Glomerular visceral epithelial cell (primary cell): ENCODE data around the gene SEC24D.
A peak's percentile ranks its signal among the peaks of the same experiment; 100 is the strongest.

Experiments
- DNase-seq: peaks from one replicate; pipeline ENCODE4 v3.0.0-alpha.2; 2016; ENCODE audit errors: extremely low spot score

The SEC24D gene

DNA sequence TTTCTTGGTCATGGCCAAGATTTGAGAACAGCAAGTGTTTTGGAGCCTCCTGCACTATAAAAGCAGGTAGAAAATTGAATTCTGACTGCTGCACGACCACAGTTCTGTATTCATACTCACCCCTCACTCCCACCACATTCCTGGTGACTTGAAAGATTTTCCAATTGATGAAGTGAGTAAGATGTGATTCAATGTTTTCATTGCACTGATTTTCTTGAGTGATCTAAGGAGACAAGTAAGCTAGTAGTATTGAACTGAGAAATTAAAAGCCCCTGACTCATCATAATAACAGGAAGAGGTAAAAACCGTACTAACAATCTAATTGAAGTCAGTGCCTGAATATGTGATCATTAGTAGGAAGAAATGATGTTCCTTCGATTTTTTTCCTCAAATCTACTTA lies 6.1 kb upstream of the SEC24D start:
- DNase-seq, result peak; percentile 37

DNA sequence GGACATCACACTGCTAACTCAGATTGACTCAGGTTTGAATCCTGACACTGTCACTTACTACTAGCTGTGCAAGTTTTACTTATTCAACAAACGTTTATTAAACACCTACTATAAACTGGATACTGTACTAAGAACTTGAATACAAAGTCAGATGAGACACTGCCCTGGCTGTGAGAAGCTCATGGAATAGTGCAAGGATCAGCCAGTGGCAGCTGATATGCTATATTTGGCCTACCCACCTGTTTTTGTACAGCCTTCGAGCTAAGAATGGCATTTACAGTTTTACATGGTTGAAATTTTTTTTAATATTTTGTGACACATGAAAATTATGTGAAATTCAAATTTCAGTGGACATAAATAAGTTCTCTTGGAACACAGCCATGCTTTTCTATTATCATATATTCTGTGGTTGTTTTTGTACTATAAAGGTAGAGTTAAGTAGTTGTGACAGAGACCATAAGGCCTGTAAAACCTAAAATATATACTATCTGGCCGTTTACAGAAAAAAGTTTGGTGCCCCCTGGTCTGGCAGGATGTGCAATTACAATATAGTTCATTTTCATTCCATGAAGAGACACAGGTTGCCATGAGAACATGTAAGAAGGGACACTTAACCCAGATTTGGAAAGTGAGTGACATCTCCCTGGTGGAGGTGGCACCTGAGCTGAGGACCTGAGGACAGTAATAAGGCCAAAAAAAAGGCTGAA lies 3.4 kb upstream of the SEC24D start:
- DNase-seq, result no peak

DNA sequence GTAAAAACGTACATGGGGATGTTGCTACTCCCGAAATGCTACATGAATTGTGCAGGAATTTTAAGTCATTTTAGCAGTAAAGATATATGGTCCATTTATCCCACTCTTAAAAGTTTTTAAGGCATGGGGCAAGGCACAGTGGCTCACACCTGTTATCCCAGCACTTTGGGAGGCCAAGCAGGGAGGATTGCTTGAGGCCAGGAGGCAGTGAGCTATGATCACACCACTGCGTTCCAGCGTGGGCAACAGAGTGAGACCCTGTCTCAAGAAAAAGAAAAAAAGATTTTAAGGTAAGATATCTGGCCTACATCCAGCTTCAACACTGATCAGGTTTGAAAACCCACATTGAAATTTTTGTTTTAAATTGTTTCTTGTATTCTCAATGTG lies 1.2 kb upstream of the SEC24D start:
- DNase-seq, result no peak

DNA sequence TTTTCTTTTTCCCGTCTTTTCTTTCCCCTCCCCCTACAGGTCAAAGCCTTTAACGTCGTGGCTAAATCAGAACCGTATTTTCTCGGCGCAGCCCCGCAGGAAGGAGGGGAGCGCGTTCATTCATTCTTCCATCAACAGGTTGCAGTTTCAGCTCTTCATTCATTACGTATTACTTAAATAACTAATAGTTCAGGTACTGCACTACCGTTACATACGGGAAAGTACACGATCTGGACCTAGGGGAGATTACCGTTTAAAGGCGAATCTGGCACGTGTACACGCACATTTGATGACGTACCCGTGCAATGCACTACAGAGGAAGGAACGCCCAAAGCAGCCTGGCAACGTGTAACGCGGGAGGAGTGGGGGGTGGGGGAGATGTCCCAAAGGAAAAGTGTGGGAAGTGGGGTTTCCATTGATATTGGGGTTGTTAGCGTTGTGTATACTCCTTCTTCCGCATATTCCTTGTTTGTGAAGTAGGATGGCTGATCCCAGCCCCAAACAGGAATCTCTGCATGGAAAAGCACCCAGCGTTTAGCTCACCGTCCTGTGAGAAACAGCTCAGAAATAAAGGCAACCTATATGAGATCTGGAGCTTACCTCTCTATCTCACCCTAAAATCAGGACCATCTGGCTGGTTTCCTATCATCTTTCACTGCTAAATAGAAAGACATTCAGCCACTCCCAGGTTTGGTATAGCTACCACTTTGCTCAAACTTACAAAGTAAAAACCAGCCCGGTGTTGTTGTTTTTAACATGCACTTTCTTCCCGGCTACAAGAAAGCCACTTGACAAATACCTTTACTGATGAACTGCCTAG lies 585 bp upstream of the SEC24D start:
- peak; percentile 46 for DNase-seq

DNA sequence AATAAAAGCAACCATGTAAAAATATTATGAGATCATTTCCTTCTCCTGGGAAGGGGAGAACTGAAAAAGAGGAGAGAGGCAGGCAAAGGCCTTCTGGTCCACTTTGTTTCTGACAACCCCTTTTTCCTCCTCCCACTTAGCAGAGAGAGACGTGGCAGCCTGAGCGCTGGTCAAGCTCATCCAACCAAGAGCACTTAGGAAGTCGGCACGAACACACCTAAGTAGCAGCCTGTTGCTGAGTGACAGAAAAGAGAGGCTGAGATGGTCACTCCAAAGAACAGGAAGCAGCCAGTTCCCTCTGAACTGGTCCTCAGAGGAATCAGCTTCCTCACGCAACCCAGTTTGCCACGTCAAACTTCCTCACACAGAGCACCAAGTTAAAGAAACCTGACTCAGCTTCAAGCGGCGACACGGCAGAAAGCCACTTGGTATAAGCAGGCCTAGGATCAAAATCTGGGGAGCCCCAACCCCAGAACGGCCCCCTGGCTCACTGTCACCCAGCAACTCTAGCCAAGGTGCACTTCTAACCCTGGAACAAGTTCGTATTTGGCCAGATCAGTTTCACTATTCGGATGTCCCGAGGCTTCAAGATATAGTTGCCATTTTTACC lies 861 bp downstream of the SEC24D start:
- DNase-seq, result peak; percentile 87

DNA sequence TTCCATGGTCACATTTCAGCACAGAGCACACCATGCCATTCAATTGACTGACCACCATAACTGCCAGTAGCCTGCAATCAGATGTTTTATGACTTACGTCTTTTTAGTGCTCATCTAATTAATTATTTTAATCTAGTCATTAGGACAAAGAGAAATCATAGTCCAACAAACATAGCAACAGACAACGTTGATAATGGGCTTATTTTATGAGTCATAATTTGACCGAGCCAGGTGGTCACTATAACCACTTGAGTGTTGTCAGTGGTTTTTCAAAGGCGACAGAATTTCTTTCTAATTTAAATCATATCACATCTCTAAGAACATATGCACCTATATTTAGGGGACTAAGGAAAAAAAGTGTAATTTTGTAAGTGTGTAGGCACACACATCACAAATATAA lies 1.9 kb downstream of the SEC24D start:
- no peak for DNase-seq

DNA sequence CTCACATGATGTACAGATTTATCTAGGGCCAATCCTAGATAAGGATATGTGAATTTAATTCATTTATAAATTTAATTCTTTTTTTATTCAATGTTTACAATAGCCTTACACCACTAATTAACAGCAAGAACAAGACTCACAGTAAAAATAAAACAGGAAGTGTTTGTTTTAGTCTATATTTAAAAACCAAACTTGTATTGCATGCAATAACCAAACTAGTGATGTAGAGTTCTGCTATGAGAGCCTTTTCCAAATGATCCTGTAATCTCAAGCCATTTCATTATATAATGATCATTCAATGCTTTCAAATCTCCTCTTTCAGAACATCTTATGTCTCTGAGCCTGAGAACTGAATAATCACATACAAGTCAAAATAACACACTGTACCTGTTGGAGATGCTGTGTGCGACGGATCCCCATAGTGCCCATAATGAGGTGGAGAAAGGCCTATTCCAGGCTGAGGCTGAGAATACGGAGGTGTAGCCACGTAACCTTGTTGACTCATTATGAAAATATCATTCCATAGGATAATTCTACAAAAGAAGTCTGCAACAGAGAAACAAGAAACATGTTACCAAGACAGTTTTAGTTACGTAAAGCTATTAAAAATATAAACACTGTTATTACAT lies 2.6 kb downstream of the SEC24D start:
- DNase-seq, result no peak

DNA sequence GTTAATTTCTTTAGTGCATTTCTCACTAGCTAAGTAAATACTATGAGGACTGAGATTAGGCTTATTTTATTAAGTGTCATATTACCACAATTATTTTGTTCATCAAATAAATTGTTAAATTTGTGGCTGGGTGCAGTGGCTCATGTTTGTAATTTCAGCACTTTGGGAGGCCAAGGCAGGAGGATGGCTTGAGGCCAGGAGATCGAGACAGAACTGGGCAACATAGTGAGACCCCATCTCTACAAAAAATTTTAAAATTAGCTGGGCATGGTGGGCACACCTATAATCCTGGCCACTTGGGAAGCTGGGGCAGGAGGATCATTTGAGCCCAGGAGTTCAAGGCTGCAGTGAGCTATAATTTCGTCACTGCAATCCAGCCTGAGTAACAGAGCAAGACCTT lies 6.8 kb downstream of the SEC24D start:
- no peak for DNase-seq

DNA sequence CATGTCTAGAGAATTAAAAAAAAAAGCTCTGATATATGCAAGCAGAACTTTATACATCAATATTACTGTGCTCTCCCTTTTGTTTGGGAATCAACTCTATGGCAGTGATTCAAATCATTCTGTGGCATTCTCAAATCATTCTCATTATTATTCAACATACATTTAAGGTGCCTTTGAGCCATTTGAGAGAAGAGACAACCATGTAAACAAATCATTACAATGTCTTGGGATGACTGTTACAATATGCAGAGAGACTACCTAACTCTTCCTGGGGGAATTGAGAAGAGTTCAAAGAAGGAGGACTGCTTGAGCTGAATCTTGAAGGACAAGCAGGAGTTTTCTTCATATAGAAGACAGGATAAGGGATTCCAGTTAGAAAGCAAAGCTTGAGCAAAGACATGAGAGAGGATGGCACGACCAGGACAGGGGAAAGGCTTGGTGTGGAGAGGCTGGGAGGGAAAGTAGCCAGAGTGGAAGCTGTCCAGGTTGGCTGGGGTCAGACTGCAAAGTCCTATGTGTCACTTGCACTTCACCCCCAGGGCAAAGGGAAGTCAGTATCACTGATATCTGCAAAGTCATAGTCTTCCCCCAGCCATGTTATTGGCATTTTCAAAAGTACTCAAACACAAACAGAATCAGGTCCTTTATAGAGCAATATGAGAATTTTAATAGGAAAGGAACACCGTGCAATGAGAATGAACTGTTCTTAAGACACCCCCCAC lies 9.0 kb downstream of the SEC24D start:
- DNase-seq, result no peak

DNA sequence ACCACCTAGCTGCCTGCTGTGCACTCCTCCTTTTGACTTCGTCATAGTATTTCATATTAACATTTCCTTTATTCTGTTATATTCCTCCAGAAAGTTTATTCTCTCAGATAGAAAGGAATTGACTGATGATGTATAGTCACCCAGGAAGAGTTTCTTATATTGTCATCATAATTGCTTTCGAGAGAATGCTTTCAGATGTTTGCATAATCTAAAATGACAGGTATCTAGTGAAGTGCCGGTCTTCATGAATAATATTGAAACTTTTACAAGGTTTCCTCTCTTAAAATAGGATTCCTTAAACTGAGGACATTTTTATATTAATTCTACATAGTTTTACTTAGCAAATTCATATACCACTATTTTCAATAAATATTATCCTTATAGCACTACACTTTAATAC lies 10.1 kb downstream of the SEC24D start:
- no peak for DNase-seq

DNA sequence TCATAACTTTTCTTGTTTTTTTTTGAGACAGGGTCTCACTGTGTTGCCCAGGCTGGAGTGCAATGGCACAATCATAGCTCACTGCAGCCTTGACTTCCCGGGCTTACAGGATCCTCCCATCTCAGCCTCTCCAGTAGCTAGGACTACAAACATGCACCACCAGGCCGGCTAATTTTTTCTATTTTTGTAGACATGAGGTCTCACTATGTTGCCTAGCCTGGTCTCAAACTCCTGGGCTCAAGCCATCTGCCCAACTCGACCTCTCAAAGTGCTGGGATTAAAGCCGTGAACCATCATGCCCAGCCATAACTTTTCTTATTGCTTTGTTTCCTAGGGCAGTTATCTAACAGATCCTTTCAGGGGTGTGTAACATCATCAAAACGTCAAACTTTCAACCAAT lies 11.8 kb downstream of the SEC24D start:
- DNase-seq, result no peak

DNA sequence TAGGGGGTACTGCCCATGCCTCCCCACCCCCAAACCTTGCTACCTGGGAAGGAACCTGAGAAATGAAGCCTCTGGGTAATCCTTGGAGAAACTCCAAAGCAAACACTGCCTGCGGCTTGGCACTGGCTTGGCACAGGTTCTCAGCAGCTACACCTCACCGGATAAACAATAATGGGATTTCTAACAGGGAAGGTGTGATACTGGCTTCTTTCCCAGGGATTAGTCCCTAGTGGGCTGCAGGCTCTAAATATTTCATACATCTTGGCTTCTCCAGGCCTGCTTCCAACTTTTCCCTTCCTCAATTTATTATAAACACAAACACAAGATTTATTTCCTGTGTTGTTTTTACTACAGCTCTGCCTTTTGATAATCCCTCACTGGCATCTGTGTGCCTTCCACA lies 12.5 kb downstream of the SEC24D start:
- peak; percentile 18 for DNase-seq

DNA sequence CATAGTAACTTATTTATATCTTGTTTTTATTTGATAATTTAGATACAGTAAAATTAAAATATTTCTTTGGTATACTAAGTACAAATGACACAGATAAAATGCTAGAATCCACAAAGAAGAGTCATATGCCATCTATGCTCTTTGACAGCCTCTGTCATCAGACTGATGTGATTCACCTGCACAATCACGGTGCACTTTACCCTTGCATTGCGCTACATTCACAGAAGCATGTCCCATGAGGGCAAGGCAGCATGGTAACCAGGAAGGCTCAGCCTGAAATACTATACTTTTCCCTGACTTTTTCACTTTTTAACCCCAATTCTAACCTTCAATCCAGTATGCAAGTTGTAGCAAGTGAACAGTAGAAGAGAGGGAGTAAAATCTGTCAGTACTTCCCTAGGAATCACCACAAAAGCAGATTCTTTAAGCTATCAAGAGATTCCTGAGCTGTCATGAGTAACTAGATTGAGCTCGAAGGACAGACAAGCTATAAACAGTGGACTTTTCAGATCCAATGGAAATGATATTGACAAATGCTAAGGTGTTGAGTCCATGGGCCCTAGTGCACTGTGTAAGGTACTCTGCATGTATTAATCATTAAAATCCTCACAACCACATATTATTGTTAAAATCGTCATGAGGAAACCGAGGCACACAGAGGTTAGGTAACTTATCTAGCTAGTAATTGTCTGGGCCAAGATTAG lies 14.2 kb downstream of the SEC24D start:
- DNase-seq, result no peak

DNA sequence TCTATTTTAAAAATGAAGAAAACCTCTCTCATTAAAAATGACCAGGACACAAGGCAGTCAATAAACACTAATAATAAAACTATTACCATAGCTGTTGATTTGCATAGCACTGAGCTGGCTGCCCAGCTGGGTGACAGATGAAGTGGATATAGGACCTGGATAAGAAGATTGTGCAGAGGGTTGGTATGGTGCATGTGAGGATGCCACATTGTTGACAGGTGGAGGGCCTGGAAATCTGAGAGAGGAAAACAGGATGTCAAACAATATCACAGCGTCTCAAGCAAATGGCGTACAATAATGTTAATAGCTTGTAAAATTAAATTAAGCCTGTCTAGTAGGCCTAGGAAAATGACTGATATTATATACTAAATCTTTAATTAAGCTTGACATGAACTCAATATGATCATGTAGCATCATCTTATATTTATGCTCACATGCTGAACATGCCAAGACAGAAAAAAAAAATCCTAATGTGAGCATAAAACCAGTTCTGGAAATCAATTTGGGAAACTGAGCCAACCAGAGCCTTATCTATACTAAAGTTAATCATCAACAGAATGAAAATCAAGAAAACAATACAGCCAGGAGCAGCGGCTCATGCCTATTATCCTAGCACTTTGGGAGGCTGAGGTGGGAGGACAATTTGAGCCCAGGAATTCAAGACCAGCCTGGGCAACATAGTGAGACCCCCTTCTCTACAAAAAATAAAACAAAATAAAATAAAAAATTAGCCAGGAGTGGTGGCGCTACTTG lies 18.6 kb downstream of the SEC24D start:
- no peak for DNase-seq

DNA sequence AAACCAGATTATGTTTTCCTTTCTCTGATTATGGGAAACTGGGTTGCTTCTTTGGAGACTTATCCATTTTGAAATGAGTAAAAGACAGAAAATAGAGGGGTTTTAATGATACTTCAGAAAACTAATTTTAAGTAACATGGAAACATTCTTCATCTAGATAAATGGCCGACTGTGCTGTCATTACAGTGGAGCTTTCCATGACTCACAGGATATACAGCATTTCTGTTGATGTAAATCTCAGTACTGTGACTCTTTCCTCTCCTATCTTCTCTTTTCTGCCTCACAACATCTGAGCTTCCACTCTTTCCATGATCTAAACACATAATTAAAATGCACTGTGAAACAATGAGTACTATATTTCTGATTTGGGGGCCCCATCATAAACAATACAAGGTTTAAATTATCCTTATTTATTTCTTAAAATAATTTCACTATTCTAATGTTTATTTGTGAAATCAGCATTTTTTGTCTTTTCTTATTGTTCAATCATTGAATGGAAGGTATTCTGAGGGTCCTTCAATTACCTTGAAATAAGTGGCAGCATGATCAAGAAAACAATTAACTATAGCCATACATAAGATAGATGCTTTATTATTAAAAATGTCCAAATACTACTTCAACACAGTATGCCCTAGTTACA lies 19.3 kb downstream of the SEC24D start:
- DNase-seq, result no peak

DNA sequence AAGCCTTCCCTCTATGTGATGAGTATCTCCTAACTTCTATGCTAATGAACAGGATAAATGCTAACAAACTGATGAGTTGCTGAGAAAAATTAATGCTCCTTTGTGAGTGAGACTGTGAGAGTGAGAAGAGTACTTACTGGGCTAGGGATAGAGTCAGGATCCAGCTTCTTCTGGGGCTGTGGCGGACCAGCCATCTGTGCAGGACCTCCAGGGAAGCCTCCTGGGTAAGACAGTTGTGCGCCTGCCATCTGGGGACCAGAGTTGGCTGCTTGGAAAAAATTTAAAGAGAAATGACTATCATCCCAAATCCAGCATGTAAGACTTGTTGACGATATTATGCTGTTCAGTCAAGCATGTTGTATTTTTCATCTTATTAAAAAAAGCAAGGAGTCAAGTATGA lies 21.0 kb downstream of the SEC24D start:
- DNase-seq, result no peak

DNA sequence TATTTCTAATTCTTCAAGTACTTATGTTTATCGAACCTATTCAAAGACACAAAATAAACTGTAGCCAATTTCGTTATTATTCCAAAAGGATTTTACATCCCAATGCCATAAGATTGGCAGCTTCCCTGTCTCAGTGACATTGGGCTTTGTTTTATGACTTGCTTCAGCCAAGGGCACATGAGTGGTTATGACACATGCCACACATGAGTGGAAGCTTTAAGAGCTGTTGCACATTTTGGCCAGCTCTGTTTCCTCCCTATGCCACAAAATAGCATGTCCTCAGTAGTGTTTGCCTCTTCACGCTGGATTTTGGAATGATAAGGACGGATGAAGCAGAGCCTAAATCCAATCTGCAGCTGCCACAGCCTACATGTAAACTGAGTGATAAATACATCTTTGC lies 21.9 kb downstream of the SEC24D start:
- no peak for DNase-seq

DNA sequence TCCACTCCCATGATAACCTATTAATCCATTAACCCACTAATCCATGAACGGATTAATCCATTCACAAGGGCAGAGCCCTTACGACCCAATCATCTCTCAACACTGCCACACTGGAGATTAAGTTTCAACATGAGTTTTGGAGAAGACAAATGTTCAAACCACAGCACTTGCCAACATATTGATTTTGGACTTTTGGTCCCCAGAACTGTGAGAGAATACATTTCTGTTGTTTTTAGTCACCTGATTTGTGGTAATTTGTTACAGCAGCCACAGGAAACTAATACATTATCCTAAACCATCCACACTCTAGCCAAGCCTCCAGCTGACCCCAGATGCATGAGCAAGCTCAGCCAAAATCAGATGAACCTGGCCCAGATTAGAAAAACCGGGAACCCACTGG lies 22.4 kb downstream of the SEC24D start:
- DNase-seq, result no peak

DNA sequence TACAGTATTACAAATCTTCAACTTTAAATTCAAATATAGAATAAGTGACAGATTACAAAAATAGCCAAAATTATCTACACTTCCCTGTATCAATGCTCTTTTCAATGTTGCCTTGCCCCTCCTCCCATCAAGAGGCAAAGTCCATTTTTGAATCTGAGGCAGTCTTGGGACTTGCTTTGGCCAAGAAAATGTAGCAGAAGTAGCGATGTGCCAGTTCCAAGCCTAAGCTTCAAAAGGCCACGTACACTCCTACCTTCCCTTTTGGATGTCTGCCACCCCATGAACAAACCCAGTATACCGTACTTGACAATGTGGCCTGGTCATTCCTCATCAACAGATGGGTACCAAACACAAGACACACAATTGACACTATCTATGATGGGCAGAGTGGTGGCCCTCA lies 24.1 kb downstream of the SEC24D start:
- no peak for DNase-seq
